Kidney epithelial cell (primary cell): ENCODE measurements around the gene TNFSF11. TPM values are rescaled to one million over a fixed set of nuclear protein-coding genes. Genes with fewer than 3 reads are reported as not detected.

Experiments
- DNase-seq: peaks from one replicate; pipeline ENCODE4 v3.0.0-alpha.2; 2010; ENCODE audit warnings: low read depth
- H3K27me3 ChIP-seq: 2 replicates; pipeline ENCODE4 v1.6.0; 2011; ENCODE audit warnings: low read length; ENCODE audit not compliant: control insufficient read depth, insufficient read depth
- H3K36me3 ChIP-seq: 2 replicates; pipeline ENCODE4 v1.5.1; 2011; ENCODE audit warnings: low read length; ENCODE audit not compliant: control insufficient read depth, insufficient read depth
- H3K4me3 ChIP-seq: 2 replicates; pipeline ENCODE4 v1.5.1; 2011; ENCODE audit warnings: low read depth, mild to moderate bottlenecking, control low read depth, low read length
- total RNA-seq: library from RNA; depleted of rRNA; stranded (reverse); fragments of >200 nt; gene quantifications from 2 replicates; pipeline ENCODE4 v1.2.3, GENCODE V29; 2015
- TF ChIP-seq, protein P1 (sequence below): IDR thresholded peaks from 2 replicates; pipeline ENCODE4 v1.5.1; 2011; ENCODE audit warnings: mild to moderate bottlenecking, moderate library complexity, low read length, control low read depth, inconsistent platforms; ENCODE audit not compliant: insufficient read depth, poor library complexity, severe bottlenecking

Gene TNFSF11
- total RNA-seq, 1 donor from 2014 or later: 0.46 TPM

GRCh38 chr13:42631181-42631580 lies 57.2 kb downstream of the TNFSF11 start:
- Histone ChIP-seq H3K27me3 (no peaks in the 10 kb centered on the region), H3K4me3 (no peak overlapping the region), H3K36me3 (no peaks in the 10 kb centered on the region)
- DNase-seq: no peak
- TF ChIP-seq, protein P1, sequence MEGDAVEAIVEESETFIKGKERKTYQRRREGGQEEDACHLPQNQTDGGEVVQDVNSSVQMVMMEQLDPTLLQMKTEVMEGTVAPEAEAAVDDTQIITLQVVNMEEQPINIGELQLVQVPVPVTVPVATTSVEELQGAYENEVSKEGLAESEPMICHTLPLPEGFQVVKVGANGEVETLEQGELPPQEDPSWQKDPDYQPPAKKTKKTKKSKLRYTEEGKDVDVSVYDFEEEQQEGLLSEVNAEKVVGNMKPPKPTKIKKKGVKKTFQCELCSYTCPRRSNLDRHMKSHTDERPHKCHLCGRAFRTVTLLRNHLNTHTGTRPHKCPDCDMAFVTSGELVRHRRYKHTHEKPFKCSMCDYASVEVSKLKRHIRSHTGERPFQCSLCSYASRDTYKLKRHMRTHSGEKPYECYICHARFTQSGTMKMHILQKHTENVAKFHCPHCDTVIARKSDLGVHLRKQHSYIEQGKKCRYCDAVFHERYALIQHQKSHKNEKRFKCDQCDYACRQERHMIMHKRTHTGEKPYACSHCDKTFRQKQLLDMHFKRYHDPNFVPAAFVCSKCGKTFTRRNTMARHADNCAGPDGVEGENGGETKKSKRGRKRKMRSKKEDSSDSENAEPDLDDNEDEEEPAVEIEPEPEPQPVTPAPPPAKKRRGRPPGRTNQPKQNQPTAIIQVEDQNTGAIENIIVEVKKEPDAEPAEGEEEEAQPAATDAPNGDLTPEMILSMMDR: no peak

DNA sequence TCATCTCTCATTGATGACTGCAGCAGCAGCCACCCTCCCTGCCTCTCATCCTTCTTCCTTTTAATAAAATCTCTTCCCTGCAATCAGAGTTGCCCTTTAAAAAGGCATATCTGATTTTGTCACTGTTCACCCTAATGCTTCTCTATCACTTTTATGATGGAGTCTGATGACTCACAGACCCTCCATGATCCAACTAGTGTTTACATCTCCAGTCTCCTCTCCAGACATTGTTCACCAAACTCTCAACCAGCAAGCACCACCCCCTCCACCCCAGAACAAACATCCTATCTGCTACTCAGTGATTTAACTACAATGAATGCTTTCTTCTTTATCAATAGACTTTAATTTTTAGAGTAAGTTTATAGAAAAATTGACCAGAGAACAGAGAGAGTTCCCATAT lies 59.5 kb downstream of the TNFSF11 start:
- TF ChIP-seq, protein P1: no peak
- no peak overlapping the region for H3K4me3 ChIP-seq
- H3K27me3 ChIP-seq: no peaks in the 10 kb centered on the region
- no peak for DNase-seq
- no peaks in the 10 kb centered on the region for H3K36me3 ChIP-seq

DNA sequence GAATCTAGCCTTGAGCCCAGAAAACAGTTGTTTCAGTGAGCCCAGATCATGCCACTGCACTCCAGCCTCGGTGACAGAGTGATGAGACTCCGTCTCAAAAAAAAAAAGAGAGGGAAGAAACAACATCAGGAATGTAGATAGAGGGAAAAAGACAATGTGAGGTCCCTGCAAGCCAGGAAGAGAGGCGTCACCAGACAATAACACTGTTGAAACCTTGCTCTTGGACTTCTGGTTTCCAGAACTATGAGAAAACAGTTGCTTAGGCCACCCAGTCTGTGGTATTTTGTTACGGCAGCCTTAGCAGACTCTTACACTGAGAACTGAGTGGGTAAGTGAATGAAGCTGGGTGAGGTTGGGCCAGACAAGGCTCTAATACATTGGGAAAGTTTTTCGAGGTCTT lies 64.1 kb downstream of the TNFSF11 start:
- H3K36me3 ChIP-seq: no peaks in the 10 kb centered on the region
- H3K4me3 ChIP-seq: no peak overlapping the region
- TF ChIP-seq, protein P1: no peak
- DNase-seq: no peak
- H3K27me3 ChIP-seq: no peaks in the 10 kb centered on the region

GRCh38 chr13:42638886-42639285 lies 64.9 kb downstream of the TNFSF11 start:
- H3K4me3 ChIP-seq: no peak overlapping the region
- no peaks in the 10 kb centered on the region for H3K36me3 ChIP-seq
- H3K27me3 ChIP-seq: no peaks in the 10 kb centered on the region
- no peak for DNase-seq
- TF ChIP-seq, protein P1: no peak

DNA sequence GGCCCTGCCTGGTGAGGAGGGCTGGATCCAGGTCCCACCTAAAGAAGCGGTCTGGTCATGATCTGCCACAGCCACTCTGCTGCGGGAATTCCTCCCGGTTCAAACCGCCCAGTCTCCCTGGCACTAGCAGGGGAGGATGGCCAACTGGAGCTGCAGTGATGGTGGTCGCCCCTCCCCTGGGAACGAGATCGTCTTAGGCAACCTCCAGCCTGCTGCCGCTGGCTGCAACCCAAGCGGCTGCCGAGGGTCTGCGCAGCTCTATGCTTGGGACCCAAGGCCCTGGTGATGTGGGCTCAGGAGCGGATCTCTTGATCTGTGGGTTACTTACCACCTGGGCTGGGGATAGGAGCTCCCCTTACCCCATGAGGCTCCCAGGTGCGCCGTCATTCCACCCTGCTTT lies 69.1 kb downstream of the TNFSF11 start:
- no peak overlapping the region for H3K4me3 ChIP-seq
- no peaks in the 10 kb centered on the region for H3K36me3 ChIP-seq
- no peaks in the 10 kb centered on the region for H3K27me3 ChIP-seq
- TF ChIP-seq, protein P1: no peak
- DNase-seq: no peak

DNA sequence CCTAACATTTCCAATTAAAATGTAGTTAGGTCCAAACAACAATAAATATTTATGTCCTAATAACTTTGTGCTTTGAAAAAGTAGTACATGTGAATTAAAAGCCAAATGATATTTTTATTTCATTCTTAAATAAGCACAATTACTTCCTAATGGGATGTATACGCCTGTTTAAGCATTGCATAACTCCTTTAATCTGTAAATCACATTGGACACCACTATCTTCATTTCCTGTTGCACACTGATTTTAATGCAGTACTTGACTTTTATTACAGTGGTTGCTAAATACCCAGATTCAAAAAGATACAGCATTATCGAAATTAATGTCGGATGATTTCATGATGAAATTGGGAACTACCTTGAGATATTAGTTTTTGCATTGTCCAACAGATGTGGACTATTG lies 70.9 kb downstream of the TNFSF11 start:
- TF ChIP-seq, protein P1: no peak
- DNase-seq: no peak
- no peak overlapping the region for H3K4me3 ChIP-seq
- no peaks in the 10 kb centered on the region for H3K36me3 ChIP-seq
- no peaks in the 10 kb centered on the region for H3K27me3 ChIP-seq
